GM23248 (cell line): ENCODE data around the gene CACNB2. TPM values are rescaled to one million over a fixed set of nuclear protein-coding genes. Genes with fewer than 3 reads are reported as not detected.

Experiments
- DNase-seq: peaks from one replicate; pipeline ENCODE4 v3.0.0-alpha.2; 2015
- H2AFZ ChIP-seq: fragments of 200-600 bp; sonication (generic); 2 replicates; pipeline ENCODE4 v1.6.1; 2016; ENCODE audit warnings: antibody characterized with exemption
- H3F3A ChIP-seq: fragments of 200-600 bp; sonication (generic); 2 replicates; pipeline ENCODE4 v1.6.1; 2016; ENCODE audit warnings: mild to moderate bottlenecking, antibody characterized with exemption, mixed run types; ENCODE audit not compliant: insufficient read depth
- H3K27ac ChIP-seq: fragments of 200-600 bp; sonication (generic); 2 replicates; pipeline ENCODE4 v1.5.1; 2016; ENCODE audit warnings: mild to moderate bottlenecking
- H3K27me3 ChIP-seq: fragments of 200-600 bp; sonication (generic); replicated peaks from 2 replicates; pipeline ENCODE4 v1.6.1; 2016; ENCODE audit warnings: mild to moderate bottlenecking; ENCODE audit not compliant: insufficient read depth
- H3K36me3 ChIP-seq: fragments of 200-600 bp; sonication (generic); 2 replicates; pipeline ENCODE4 v1.6.1; 2016; ENCODE audit warnings: low read depth, mild to moderate bottlenecking
- H3K4me1 ChIP-seq: fragments of 200-600 bp; sonication (generic); 2 replicates; pipeline ENCODE4 v1.6.1; 2016; ENCODE audit warnings: mild to moderate bottlenecking; ENCODE audit not compliant: insufficient read depth
- H3K4me2 ChIP-seq: fragments of 200-600 bp; sonication (generic); one replicate; pipeline ENCODE4 v1.6.1; 2016; ENCODE audit warnings: mild to moderate bottlenecking; ENCODE audit not compliant: unreplicated experiment
- H3K4me3 ChIP-seq: fragments of 200-600 bp; sonication (generic); 2 replicates; pipeline ENCODE4 v1.5.1; 2016; ENCODE audit warnings: mild to moderate bottlenecking
- H3K79me2 ChIP-seq: fragments of 200-600 bp; sonication (generic); 2 replicates; pipeline ENCODE4 v1.6.1; 2016; ENCODE audit warnings: mild to moderate bottlenecking; ENCODE audit not compliant: insufficient read depth
- H3K9ac ChIP-seq: fragments of 200-600 bp; sonication (generic); 2 replicates; pipeline ENCODE4 v1.6.1; 2016; ENCODE audit warnings: mild to moderate bottlenecking
- H3K9me2 ChIP-seq: fragments of 200-600 bp; sonication (generic); 2 replicates; pipeline ENCODE4 v1.6.1; 2016; ENCODE audit warnings: mixed run types, mild to moderate bottlenecking, moderate library complexity; ENCODE audit not compliant: insufficient read depth
- H3K9me3 ChIP-seq: fragments of 200-600 bp; sonication (generic); one replicate; pipeline ENCODE4 v1.6.1; 2017; ENCODE audit warnings: low read depth
- H4K20me1 ChIP-seq: fragments of 200-600 bp; sonication (generic); 2 replicates; pipeline ENCODE4 v1.6.0; 2016; ENCODE audit not compliant: insufficient read depth
- EZH2 ChIP-seq: fragments of 200-600 bp; sonication (generic); IDR thresholded peaks from 2 replicates; pipeline ENCODE4 v1.6.1; 2018; ENCODE audit warnings: antibody characterized with exemption, mild to moderate bottlenecking; ENCODE audit not compliant: insufficient read depth, poor library complexity, severe bottlenecking
- EZH2phosphoT487 ChIP-seq: fragments of 200-600 bp; sonication (generic); IDR thresholded peaks from 2 replicates; pipeline ENCODE4 v1.6.1; 2018; ENCODE audit warnings: antibody characterized with exemption, moderate library complexity, mild to moderate bottlenecking, low read depth; ENCODE audit not compliant: insufficient read depth
- WGBS, 2 experiments: methylation state at CpG; one replicate each; pipeline ENCODE4 v1.1.6; 2015 to 2017; ENCODE audit warnings: low lambda C conversion rate in 2 of 2, low coverage in 1 of 2; ENCODE audit errors: missing lambda C conversion rate in 2 of 2; 5-methylcytosine and 5-hydroxymethylcytosine counted together
- in situ Hi-C: fragments of 300-500 bp; cut with MboI; formaldehyde crosslinking; loops from 2 replicates; pipeline ENCODE4 v1.15.0; 2020
- polyA plus RNA-seq: library from polyadenylated mRNA; unstranded; fragments of >200 nt; fragmentation: Nextera tagmentation; extraction: Ambion mirVana; gene quantifications from 2 replicates; pipeline ENCODE4 v1.2.1, GENCODE V29; 2016
- total RNA-seq: library from RNA; depleted of rRNA; stranded (reverse); fragments of >200 nt; shearing (Covaris generic); gene quantifications from 2 replicates; pipeline ENCODE4 v1.2.3, GENCODE V29; 2014; rRNA removed

CACNB2 gene
- 0.32 and 3.7 TPM in 2 replicates for total RNA-seq
- 0.23 and 0.31 TPM in 2 replicates for polyA plus RNA-seq

DNA sequence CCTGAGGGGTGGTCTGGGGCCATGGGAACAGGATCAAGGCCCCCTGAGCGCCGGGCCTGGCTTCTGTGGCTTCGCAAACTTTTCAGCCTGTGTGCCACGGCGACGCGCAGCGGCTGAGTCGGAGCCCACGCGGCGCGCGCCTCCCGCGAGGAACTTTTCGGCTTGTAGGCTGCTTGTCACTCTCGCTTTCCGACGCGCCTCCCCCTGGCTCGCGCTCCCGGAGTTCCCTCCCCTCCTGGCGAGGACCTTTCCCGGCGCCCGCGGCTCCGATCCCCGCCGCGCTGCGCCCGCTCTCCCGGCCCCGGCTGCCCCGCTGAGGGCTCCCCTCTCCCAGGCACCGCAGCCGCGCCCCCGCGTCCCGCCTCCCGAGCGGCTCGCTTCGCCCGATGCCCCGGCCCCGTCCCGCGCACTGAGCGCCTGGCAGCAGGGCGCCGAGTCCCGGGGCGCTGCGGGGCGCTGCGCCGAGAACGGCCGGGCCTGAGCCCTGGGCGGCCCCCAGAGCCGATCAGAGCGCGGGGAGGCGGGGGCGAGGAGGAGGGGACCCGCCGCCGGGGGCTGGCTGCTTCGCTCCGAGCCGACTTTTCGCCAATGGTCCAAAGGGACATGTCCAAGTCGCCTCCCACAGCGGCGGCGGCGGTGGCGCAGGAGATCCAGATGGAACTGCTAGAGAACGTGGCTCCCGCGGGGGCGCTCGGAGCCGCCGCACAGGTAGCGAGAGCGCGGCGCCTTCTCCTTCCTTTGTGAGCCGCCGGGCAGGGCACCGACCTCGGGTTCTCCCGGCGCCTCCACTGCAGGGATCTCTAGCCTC lies at the start of gene CACNB2:
CACNB2 (plus strand) TSS at position 276 of the 808 bp plus-strand sequence.
- peak within 1 kb of the TSS; percentile 73 for H3K4me3 ChIP-seq
- no peaks in the 10 kb centered on the region for H4K20me1 ChIP-seq
- H3K79me2 ChIP-seq = no peaks in the 10 kb centered on the region
- peak; percentile 65 for DNase-seq
- peaks cover 5% of the 10 kb centered on the region; the same call in 1 of the 2 replicates for H3F3A ChIP-seq
- no peak for TF ChIP-seq EZH2phosphoT487
- no peak for TF ChIP-seq EZH2
- H3K9ac ChIP-seq = peak within 1 kb of the TSS; percentile 32
- H3K9me2 ChIP-seq = no peaks in the 10 kb centered on the region
- in situ Hi-C loops = no loop called here
- H3K4me2 ChIP-seq = peak within 1 kb of the TSS; percentile 77
- no peaks in the 10 kb centered on the region for H3K36me3 ChIP-seq
- no peaks in the 10 kb centered on the region for H3K4me1 ChIP-seq
- no peak within 1 kb of the TSS for H3K27ac ChIP-seq
- H3K27me3 ChIP-seq = peaks cover 18% of the 10 kb centered on the region
- 0 to 1% methylated on average over 34 to 100 of the region's 100 CpGs for WGBS, 2 experiments
- H2AFZ ChIP-seq = peak within 1 kb of the TSS; percentile 71
- H3K9me3 ChIP-seq = no peaks in the 10 kb centered on the region

DNA sequence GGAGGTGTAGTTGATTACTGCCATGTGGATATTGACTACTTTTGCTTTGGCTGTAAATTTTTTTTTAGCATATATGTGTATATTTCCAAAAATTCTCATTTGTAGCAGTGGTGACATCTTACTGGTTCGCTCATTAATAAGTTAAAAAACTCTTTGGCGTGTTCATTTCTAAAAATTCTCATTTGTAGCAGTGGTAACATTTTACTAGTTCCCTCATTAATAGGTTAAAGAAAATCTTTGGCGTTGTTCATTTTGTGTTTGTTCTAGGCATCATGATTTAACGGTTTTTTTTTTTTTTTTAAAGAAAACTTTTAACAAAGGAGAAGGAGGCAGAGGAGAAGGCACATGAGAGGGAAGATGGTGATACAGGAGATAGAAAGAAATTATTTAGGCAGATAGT lies 45.9 kb upstream of the CACNB2 start:
- Histone ChIP-seq H2AFZ (no peak overlapping the region), H3K9me2 (no peaks in the 10 kb centered on the region), H3K79me2 (no peaks in the 10 kb centered on the region), H3K27ac (no peak overlapping the region), H3K36me3 (no peaks in the 10 kb centered on the region), H3K9me3 (no peaks in the 10 kb centered on the region), H3F3A (no peaks in the 10 kb centered on the region), H3K27me3 (no peaks in the 10 kb centered on the region), H3K4me3 (no peak overlapping the region), H3K9ac (no peak overlapping the region), H4K20me1 (no peaks in the 10 kb centered on the region), H3K4me2 (no peak overlapping the region), H3K4me1 (peaks cover 12% of the 10 kb centered on the region; the same call in 1 of the 2 replicates)
- DNase-seq = no peak
- WGBS, 2 experiments = 77 to 81% methylated on average over 4 of the region's 4 CpGs
- in situ Hi-C loops = no loop called here
- no peak for TF ChIP-seq EZH2phosphoT487
- TF ChIP-seq EZH2 = no peak

DNA sequence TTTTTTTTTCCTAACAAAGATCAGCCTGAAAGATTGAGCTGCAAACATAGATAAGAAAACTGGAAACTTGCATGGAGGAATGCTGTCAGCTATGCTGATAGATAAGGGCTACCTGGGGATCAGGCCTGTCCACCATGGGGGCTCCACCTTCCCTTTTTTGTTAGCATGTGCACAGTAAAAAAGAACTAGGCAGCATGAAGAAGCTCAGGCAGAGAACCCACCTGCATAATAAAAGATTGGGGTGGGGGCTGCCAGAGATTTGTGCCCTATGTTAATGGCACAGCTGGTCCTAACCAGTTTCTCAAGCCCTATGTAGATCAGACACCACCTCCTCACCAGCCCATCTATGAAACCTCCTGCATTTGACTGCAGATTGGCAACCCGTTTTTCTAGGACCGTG lies 45.4 kb upstream of the CACNB2 start:
- H3F3A ChIP-seq = 0 out of 2 replicates have a peak, but pooled peaks cover under 1% of the 10 kb centered on the region
- TF ChIP-seq EZH2phosphoT487 = no peak
- no peak for TF ChIP-seq EZH2

DNA sequence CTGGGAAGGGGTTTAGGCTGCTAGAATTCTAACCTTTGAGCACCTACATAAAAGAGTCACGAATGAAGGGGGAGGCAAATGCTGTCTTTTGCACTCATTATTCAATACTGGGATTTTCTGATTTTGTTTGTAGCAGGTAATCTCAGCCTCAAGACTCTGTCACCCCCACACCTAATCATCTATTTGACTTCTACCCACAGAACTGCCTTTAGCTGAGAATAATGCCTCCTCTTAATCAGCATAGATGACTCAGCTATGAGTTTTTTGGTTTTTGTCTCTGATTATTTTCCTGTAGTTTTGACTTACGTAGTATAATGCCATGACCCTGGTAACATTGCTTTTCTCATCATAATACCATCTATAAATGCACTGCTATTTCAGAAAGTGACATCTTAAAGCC lies 42.7 kb upstream of the CACNB2 start:
- no peaks in the 10 kb centered on the region for H3K36me3 ChIP-seq
- no peaks in the 10 kb centered on the region for H3K79me2 ChIP-seq
- no peak for TF ChIP-seq EZH2
- TF ChIP-seq EZH2phosphoT487 = no peak
- H3K4me3 ChIP-seq = no peak overlapping the region
- no peak overlapping the region for H3K27ac ChIP-seq
- no peak overlapping the region for H2AFZ ChIP-seq
- no peaks in the 10 kb centered on the region for H3K9me2 ChIP-seq
- in situ Hi-C loops = no loop called here
- H3K27me3 ChIP-seq = no peaks in the 10 kb centered on the region
- 8 to 15% methylated on average over 2 of the region's 2 CpGs for WGBS, 2 experiments
- H4K20me1 ChIP-seq = no peaks in the 10 kb centered on the region
- no peaks in the 10 kb centered on the region for H3K9me3 ChIP-seq
- H3F3A ChIP-seq = 0 out of 2 replicates have a peak, but pooled peaks cover 9% of the 10 kb centered on the region
- peaks cover 12% of the 10 kb centered on the region; the same call in 1 of the 2 replicates for H3K4me1 ChIP-seq
- no peak overlapping the region for H3K4me2 ChIP-seq
- peak; percentile 64 for DNase-seq
- H3K9ac ChIP-seq = no peak overlapping the region

More for the DNA sequence above, 45.4 kb upstream of the CACNB2 start:
- in situ Hi-C loops = no loop called here
- Histone ChIP-seq H3K27me3 (no peaks in the 10 kb centered on the region), H3K27ac (no peak overlapping the region), H3K4me3 (no peak overlapping the region), H3K9me3 (no peaks in the 10 kb centered on the region), H3K79me2 (no peaks in the 10 kb centered on the region), H3K9ac (no peak overlapping the region), H2AFZ (no peak overlapping the region), H3K4me1 (peaks cover 12% of the 10 kb centered on the region; the same call in 1 of the 2 replicates), H4K20me1 (no peaks in the 10 kb centered on the region), H3K36me3 (no peaks in the 10 kb centered on the region), H3K4me2 (no peak overlapping the region), H3K9me2 (no peaks in the 10 kb centered on the region)
- 76 to 88% methylated on average over 2 of the region's 2 CpGs for WGBS, 2 experiments
- DNase-seq = no peak
